NCI-H2227 (cell line): ENCODE data around the gene PAQR5.
A peak's percentile ranks its signal among the peaks of the same experiment; 100 is the strongest.
"Not testable (repeated sequence)": the region's sequence is repeated elsewhere in the genome, so short reads cannot be mapped to it uniquely, and the experiment has no call there.

Source experiments
- DNase-seq: peaks from one replicate; lab custom pipeline; 2025; ENCODE audit not compliant: unreplicated experiment; lab: John Stamatoyannopoulos, UW

Gene PAQR5

GRCh38 chr15:69298697-69299441, at the start of gene PAQR5:
Gene PAQR5, plus strand, starts transcription at chr15:69298912. Its CDS starts 61,169 bp downstream, at chr15:69360081.
- DNase-seq: peak; percentile 68

- no peak for DNase-seq
Observed at GRCh38 chr15:69253156-69253555, 45.6 kb upstream of the PAQR5 start.

- peak; percentile 20 for DNase-seq
Observed at GRCh38 chr15:69265347-69265955, 33.3 kb upstream of the PAQR5 start.

- no peak for DNase-seq
Observed at GRCh38 chr15:69271217-69271616, 27.5 kb upstream of the PAQR5 start.

- no peak for DNase-seq
Observed at GRCh38 chr15:69272139-69272538, 26.6 kb upstream of the PAQR5 start.

- DNase-seq: no peak
Observed at GRCh38 chr15:69272891-69273290, 25.8 kb upstream of the PAQR5 start.

- DNase-seq: no peak
Observed at GRCh38 chr15:69275074-69275670, 23.5 kb upstream of the PAQR5 start.

GRCh38 chr15:69275933-69276560, 22.7 kb upstream of the PAQR5 start:
- no peak for DNase-seq

GRCh38 chr15:69277316-69277715, 21.4 kb upstream of the PAQR5 start:
- no peak for DNase-seq

- DNase-seq: no peak
Observed at GRCh38 chr15:69279636-69280035, 19.1 kb upstream of the PAQR5 start.

- DNase-seq: no peak
Observed at GRCh38 chr15:69280783-69281182, 17.9 kb upstream of the PAQR5 start.

- no peak for DNase-seq
Observed at GRCh38 chr15:69282104-69282743, 16.5 kb upstream of the PAQR5 start.

- DNase-seq: no peak
Observed at GRCh38 chr15:69285834-69286233, 12.9 kb upstream of the PAQR5 start.

GRCh38 chr15:69288011-69288410, 10.7 kb upstream of the PAQR5 start:
- DNase-seq: no peak

GRCh38 chr15:69288531-69289341, 10.0 kb upstream of the PAQR5 start:
- no peak for DNase-seq

- no peak for DNase-seq
Observed at GRCh38 chr15:69289342-69290146, 9.2 kb upstream of the PAQR5 start.

GRCh38 chr15:69290346-69291164, 8.2 kb upstream of the PAQR5 start:
- no peak for DNase-seq

GRCh38 chr15:69291651-69292050, 7.1 kb upstream of the PAQR5 start:
- not testable (repeated sequence) for DNase-seq
